SIG-M5 treated with dmso at 0.1 percent for 504 hours (cell line): Measurements from ENCODE around the gene UNC5A.

Experiments used
- DNase-seq: peaks from one replicate; lab custom pipeline; 2025; ENCODE audit not compliant: unreplicated experiment; lab: John Stamatoyannopoulos, UW

Gene UNC5A

DNA sequence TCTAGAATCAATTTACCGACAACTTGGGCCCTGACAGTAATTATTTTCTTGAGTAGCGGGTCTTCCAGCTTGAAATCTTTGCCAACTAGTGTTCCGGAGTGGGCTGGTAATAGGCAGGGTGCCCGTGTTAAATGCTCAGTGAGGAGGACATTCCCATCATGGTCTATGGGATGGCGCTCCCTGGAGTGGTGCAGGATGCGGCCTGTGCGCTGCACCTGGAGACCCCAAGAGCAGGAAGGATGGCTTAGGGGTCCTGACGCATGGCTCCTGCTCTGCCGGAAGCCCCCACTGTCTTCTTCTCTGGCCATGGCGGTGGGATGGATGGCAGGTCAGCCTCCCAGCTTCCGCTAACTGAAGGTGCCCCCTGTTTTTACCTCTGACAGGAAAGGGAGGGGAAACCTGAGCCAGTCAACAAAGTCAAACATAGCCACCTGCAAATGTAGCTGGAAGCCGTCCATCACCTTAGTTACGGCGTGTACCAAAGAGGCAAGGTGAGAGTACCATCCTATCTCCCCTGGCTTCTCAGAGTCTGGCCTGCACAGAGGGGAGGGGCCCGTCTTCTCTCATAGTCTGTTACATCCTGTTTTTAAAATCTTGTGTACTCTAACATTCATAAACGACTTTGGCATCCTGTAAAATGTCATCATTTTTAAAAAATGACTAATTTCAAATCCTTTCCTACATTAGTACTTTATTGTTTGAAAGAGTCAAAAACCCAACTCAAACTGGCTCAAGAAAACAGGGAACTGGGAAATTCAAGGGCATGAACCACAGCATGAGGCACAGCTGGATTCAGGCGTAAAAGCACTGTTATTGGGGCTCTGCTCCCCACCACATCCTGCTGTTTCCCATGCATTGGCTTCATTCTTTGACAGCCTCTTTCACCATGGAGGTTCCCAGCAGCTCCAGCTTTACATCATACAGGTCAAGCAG lies 28.5 kb upstream of the UNC5A start:
- DNase-seq: no peak

DNA sequence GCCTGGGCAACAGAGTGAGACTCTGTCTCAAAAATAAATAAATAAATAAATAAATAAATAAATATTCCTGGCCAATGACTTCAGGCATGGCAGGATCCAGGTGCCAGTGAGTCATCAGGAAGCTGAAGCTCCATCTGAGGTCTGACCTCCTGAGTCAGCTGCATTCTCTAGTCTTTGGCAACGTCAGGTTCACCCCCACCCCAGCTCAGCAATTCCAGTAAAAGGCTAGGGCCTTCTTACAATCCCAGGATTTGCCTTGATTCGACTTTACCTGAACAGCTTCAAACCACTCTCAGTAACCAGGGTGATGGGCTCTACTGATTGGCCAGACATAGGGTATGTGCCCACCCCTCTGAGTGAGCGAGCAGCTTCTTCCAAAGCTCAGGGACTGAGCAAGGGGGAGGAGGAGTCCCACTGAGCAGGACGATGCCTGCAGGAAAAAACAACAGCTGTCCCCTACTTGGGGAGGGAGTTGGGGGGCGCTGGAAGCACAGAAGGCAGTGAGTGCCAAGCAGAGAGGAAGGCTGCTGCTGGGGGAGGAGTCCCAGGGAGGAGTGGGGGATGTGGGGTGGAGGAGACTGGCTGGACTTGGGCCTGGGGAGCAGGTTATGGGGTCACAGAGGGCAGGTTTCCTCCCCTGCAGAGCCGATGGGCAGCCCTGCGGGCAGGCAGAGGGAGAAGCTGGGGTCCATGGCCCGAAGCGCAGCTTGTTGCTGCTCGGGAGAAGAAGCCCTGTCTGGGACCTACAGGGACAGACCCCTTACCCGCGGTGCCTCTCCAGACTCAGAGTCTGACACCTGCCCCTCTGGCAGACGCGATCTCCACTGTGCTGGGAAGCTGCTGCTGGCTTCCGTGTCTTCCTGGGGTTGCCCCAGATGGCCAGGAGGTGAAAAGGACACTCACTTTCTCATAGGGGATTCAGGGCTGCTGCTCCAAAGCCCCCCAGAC lies 25.9 kb upstream of the UNC5A start:
- DNase-seq: no peak

DNA sequence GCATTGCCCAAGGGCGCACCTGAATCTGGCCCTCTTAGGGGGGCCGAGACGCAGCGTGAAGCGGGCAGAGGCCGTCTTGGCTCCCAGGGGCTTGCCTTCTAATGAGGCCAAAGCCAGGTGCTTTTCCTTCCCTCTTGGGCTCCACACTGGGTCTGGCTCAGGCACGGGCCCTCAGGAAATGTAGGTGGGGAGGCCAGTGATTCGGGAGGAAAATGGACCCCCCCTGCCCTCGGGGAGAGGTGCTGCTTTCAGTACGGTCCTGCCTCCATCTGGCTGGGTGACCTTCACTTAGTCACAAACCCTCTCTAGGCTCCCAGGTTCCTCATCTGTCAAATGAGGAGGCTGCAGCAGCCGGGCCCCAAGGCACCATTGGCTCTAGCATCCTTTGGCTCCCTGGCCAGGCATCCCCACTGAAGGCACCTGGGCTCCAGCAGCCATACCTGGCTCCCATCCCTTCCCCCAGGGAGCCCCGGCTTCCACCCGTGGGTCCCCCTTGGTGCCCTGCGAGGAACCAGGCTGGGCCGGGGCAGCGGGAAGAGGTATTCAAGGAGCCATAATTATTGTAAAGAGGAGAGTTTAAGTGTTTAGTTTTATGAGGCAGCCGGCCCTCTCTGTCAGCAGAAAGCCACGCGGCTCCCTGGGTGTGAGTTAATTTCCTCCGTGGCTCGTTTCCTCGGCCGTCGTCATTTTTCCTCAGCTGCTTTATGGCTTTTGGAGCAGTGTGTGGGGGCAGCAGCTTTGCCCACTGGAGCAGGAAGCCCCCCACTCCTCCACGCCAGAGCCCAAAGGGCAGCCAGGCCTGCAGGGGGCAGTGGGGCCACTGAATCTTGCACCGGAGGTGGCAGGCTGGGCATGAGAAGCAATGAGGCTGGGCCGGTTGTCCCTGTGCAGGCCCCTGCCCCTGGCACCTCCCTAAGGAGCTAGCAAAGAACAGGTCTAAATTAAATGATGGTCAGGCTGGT lies 24.9 kb upstream of the UNC5A start:
- no peak for DNase-seq

DNA sequence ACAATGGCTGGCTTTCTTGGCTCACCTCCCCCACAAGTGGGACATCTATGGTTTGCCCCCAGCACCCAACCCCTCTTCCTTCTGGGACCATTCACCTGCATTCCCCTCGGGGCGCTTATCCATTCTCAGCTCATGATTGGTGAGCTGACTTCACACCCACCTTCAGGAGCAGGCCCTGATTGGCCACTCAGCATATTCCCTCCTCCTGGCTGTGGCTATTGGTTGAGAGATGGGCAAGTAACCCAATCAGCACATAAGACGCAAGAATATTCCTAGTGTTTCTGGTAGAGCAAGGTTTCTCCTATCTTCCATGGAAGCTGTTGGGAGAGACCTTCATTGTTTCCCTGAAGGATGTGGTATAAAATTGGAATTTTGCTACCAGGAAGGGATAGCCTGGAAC lies 22.7 kb upstream of the UNC5A start:
- DNase-seq: no peak

DNA sequence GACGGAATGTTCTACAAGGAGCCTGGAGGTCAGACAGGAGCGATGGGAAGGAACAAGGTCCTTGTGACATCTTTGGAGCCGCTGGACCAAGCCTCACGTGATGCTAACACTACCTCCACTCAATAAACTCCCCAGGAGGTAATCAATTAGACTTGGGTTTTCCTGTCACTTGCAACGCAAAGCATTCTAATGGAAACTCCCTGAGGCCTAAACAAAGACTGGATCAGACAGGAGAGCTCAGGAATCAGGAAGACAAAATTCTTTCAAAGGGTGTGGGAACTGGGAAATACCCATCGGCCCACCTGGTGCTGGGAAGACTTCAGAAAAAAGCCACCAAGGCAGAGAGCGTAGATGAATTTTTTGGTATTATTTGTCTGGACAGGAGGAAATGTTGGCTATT lies 22.3 kb upstream of the UNC5A start:
- DNase-seq: no peak

DNA sequence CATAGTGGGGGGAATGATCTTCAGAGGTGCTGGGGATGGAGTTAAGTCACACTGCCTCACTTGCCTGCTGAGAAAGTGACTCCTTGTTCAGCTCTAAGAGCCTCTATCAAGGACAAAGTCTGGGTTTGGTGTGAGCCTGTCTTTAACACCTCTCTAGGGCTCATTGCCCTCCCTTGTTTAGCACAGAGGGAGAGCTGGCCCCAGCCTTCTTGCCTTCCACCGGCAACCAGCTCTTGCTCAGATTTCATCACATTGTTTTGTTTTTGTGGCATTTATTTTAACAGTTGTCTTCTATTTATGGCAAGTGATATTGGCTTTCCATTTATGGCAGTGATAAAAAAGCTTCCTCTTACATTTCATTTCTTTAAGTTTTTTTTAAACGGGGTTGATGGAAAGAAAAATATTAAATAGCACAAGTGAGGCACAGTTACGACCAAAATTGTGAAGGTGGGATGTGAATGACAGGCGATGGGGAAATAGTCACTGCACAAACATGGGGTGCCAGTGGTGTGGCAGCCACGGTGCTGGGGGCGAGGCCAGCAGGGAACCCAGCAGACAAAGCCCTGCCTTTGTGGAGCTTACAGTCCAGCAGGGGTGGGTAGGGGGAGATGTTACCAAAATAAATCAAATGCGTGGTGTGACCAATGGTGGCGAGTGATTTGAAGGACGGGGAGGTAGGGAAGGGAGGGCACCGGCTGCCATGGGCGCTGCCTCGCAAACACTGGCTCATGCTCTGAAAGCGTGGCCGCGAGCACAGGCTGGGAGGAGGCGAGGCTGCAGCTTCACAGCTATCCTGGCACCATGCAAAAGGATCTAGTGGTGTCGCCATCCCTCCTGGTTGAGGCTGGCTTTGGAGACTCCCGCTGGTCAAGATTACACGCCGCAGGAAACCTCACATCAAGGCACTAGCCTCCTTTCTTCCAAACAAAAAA lies 21.2 kb upstream of the UNC5A start:
- no peak for DNase-seq

DNA sequence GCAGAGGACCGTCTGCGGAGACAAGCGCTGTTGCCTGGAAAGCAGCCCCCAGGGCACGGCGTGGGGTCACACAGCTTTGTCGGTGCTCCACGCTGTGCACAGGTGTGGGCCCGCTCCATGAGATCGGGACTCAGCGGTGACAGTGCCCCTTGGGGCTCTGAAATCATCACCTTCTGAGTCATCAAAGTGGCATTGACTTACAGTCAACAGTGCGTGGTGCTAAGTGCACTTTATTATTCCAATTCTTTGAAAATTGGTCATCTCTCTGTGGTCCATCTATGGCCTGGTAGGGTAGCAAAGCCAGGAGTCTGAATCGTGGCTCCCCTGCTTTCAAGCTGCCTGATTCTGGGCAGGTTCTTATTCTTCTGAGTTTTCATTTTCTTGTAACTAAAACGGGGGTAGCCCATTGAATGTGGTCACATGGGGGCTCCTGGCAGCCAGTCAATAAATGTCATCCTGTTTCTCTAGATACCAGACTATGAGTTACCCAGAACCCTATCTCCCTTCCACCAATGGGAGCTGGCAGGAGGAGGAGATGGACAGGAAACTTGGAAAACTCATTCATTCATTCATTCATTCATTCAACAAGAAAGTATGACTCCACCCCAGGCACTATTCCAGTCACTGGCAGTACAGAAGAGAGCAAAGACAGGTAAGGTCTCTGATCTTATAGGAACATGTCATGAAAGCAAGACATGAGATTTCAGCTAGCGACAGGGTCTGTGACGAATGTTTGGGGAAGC lies 20.3 kb upstream of the UNC5A start:
- no peak for DNase-seq

DNA sequence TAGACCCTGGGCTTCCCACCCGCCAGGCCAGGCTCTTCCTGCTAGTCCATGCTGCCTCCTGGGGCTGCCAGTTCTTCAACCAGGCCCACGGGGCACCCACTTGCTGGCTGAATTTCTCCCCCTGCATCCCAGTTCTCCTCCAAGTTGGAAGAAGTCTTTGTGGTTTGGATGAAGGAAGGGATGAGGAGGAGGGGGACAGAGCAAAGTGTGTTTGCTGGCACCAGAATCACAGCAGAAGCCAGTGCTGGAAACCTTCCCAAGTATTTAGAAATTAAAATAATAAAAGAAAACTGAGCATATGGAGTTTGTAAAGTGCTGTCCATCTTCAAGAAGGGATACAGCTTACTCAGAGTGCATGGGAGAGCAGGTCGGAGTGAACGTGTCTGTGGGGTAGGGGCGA lies 19.4 kb upstream of the UNC5A start:
- DNase-seq: no peak

DNA sequence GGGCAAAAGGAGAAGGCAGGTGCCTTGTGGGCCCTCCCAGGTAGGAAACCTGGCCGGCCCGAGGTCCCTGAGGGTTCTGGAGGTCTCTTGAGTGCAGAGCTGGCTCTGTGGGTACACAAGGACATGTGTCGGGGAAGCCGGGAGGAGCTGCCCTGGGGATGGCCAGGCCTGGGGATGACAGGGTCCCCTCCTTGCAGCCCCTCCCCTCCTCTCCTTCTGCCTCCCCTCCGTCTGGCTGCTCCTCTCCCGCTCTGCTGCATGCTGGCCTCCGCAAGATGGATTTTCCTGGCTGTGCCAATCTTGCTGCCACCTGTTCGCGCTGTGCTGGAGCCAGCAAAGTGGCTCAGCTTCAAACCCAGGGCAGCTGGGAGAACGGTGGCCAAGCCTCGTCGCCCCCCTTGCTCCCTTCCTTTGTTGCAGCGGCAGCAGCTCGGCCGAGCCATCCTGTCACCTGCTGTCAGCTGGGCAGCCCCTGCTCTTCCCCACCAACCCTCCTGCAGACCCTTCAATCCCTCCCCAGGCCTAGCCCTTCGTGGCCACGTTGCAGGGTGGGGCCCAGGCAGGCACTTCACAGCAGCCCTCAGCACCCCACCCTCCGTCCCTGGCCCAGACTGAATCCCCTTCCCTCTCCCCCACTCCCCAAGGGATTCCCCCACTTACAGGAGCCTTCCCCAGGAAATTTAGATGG lies 17.6 kb upstream of the UNC5A start:
- DNase-seq: no peak

DNA sequence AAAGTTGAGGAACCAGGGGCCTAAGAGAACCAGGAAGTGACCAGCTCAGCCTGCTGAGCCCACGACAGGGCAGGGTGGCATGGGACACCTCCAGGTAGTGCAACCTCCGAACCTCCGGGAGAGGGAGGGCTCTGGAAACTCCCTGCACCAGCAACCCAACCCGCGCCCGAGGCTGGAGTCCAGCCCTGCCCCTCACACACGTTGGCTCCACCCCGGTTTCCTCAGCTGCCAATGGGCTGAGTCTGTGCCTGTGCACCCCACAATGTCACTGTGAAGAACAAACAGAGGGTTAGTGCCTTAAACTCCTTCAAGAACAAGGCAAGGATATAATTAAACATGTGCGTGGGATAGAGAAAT lies 17.0 kb upstream of the UNC5A start:
- DNase-seq: no peak

DNA sequence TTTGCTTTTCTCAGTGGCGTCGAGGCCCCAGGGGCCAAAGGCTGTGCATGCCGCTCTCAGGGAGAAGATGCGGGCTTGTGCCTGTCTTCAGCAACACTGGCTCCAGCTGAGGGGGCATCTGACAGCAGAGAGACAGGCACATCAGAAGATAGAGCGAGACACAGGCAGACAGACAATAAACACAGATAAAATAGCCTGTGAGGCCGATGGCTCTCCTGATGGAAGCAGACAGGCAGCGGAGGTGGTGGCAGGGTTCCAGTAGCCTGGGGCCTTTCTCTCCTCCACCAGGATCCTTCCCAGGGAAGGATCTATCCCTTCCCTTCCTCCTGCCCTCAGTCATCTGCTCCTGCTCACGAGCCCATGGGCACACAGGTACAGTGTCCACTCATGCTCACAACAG lies 16.6 kb upstream of the UNC5A start:
- no peak for DNase-seq

DNA sequence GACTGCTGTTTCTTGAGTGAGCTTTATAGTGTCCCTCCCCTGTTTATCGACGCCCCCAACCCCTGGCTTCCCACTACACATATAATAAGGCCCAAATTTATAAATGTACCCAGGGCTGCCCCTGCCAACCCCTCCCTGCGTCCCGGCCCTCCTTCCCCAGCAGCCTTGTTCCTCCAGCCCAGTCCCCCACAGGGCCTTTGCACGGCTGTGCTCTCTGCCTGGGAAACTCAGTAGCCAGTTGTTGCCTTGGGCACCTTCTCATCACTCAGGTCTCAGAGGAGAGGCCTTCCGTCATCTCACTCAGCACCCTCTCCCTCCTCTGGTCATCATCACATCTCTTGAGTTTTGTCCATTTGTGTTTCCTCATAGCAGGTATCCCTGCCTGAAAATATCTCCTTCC lies 15.8 kb upstream of the UNC5A start:
- DNase-seq: no peak

DNA sequence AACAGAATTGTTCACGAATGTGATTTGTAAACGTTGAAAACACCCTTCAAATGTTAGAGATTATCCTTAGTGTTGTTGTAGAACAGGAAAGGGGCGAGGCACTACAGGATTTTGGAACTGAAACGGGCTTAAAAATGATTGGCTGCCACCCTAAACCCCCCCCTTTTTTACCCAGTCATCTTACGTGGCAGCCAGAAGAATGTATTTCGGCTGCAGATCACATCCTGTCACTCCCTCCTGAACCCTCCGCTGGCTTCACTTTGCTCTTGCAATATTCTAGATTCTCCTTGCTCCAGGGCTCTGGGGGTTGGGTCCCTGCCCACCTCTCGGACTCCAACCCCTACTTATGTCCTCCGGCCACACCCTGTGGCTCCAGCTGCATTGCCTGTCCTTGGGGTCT lies 13.9 kb upstream of the UNC5A start:
- DNase-seq: no peak

DNA sequence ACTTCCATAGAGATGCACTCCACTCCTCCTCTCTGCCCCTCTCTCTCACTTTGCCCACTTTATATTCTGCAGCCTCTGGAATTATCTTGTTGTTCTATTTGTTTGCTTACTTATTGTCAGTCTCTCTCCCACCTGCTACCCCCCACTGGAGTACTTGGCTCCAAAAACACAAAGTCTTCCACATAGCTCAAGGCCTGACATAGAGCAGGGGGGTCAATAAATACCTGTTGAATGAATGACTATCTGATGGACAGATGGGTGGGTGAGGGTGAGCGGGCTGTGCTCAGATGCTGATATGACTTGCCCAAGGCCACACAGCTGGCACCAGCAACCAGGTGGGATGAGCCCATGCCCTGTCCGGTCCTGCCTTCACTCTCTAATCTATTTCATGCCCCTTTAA lies 13.4 kb upstream of the UNC5A start:
- DNase-seq: no peak

DNA sequence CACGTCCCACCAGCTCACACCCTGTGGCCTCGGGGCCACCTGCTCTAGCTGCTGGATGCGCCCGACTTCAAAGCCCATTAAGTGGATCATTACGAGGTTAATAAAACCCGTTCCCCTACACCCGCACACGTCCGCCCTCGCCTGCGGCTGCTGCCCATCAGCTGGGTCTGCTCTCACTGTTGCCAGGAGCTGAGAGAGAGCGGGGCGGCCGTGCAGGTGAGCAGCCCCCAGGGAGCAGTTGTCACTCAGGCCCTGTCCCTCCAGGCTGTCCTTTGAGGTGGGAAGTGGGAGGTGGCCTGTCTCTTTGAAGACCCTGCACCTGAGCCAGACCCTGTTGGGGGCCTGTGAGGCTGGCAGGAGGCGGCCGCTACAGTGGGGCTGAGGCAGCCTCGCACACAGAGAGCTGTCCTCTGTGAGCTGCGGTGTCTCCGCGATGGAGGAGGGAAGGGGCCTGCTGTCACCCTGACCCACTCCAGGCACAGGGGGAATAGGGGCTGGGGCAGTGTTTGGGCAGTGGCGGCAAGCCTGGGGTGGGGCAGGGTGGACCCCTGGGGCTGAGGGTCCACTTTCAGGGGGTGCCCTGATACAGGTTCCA lies 12.8 kb upstream of the UNC5A start:
- DNase-seq: no peak

DNA sequence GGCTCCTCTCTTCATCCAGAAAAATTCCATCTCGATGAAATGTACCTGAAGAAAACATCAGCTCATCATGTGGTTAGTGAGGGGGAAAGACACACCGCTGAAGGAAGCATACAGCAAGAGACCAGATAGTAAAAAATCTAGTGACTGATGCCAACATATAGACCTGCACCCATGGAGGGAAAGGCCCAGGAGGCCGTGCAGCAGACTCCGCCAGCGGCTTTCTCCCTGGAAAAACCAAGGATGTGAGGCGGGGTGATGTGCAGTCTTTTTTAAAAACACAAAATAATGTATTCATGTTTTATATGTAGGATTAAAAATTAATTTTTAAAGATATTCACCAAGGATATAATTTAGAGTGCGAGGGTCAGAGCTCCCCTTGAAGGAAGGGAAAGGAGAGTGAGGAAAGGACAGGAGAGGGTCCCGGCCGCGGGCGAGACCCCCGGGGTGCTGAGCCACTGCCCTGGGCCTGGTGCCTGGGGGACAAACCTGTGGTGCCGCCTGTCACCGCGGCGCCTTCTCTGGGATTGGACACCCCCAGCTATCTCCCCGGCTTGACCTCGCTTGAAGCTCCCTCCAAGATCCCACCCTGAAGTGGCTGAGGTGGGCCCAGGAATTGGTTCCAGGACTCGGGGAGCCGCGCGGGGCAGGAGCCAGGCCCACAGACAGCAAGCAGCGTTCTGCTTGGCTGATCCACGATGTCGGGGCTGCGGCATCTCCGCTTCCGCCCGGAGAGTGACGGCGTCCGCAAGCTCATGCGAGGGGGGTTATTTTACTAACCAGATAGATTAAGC lies 12.1 kb upstream of the UNC5A start:
- no peak for DNase-seq

DNA sequence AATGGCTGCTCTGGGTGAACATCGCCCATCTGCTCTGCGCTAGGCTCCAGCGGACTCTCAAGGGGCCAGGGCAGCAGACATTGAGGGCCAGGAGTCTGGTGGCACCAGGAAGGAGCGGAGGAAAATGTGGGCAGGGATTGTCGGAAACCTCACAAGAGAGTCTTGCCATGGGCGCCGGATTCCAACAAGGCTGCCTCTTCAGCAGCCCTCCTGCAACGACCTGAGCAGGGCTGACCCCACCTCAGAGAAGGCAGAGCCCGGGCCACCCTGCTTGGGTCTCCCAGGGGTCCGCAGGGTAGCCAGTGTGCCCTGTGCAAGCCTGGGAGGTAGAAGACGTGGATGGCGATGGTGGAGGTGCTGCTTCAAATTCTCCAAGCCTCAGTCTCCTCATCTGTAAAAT lies 11.4 kb upstream of the UNC5A start:
- no peak for DNase-seq
